ENCODE results near the gene HRH1. TPM values are rescaled to one million over a fixed set of nuclear protein-coding genes. Genes with fewer than 3 reads are reported as not detected.
A peak's percentile ranks its signal among the peaks of the same experiment; 100 is the strongest.

Gene HRH1
- total RNA-seq, 1 donor from 2014 or later: not detected

- Mint-ChIP-seq H3K27me3 (no peaks in the 10 kb centered on the region), H3K4me1 (peaks cover 57% of the 10 kb centered on the region), H3K4me3 (peak overlapping the region; percentile 81), H3K27ac (peak overlapping the region; percentile 99), H3K9me3 (no peaks in the 10 kb centered on the region), H3K36me3 (ENCODE audit: low read depth) (peaks cover 29% of the 10 kb centered on the region)
- CTCF ChIA-PET: interaction anchor here (1.3 to 2.4 kb wide), 3 partner anchors 9 to 46 kb away, joined by 3 to 21 read pairs (median 11); partner anchors contain the start of gene ATG7
- POLR2A ChIA-PET: interaction anchor here (0.7 to 12.2 kb wide), 10 partner anchors 9 to 1639 kb away, joined by 3 to 237 read pairs (median 4); partner anchors contain the start of genes ATG7, MTMR14 and VGLL4
- DNase-seq: no peak
- intact Hi-C loops (cut with micrococcal nuclease): loop anchor here (2.0 to 5.0 kb wide), 4 partner anchors 17 to 355 kb away; partner anchors contain the start of gene VGLL4
- TF ChIP-seq, protein P1, sequence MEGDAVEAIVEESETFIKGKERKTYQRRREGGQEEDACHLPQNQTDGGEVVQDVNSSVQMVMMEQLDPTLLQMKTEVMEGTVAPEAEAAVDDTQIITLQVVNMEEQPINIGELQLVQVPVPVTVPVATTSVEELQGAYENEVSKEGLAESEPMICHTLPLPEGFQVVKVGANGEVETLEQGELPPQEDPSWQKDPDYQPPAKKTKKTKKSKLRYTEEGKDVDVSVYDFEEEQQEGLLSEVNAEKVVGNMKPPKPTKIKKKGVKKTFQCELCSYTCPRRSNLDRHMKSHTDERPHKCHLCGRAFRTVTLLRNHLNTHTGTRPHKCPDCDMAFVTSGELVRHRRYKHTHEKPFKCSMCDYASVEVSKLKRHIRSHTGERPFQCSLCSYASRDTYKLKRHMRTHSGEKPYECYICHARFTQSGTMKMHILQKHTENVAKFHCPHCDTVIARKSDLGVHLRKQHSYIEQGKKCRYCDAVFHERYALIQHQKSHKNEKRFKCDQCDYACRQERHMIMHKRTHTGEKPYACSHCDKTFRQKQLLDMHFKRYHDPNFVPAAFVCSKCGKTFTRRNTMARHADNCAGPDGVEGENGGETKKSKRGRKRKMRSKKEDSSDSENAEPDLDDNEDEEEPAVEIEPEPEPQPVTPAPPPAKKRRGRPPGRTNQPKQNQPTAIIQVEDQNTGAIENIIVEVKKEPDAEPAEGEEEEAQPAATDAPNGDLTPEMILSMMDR (IDR thresholded peaks at IDR 0.05): no peak
- ATAC-seq (ENCODE audit: low read depth): no peak
Observed at GRCh38 chr3:11288021-11288491, 133.8 kb downstream of the HRH1 start.

DNA sequence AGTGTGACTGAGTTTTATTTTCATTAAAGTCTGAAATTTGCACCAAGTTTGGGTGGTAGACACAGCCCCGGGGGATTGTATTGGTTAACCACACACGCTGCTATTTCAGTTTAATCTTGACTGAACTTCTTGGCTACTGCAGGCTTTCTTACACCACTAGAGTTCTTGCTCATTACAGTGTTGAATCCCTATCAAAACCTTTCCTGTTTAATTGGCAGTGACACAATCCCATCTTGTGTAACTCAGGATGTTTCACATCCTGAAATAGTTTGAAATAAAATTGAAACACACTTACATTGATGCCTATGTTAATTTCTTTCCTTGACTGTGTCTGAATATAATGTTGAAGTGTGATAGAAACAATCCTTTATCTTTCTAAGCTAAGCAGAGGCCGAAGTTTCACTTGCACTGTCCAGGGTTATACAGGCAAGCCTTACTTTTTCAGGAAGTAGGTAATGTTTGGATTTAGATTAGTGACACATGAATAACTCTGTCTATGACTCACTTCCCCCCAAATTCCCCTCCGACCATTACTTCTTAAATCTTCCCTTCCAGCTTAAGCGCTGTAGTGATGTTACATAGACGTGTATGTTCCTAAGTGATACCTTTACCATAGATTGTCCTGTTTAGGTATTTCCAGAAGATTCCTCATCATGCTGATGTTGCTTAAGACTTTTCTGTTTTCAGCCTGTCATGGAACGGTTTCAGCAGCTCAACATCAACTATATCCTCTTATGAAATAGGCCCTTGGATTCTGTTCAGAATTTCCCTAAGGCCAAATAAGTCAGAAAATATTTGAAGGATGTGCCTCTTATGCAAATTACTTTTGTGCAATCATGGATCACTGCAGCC lies 134.7 kb downstream of the HRH1 start:
- CTCF ChIA-PET: interaction anchor here (0.6 to 2.4 kb wide), 5 partner anchors 10 to 53 kb away, joined by 3 to 21 read pairs (median 4); partner anchors contain the start of gene ATG7
- intact Hi-C loops (cut with micrococcal nuclease): loop anchor here (1.0 to 5.0 kb wide), 6 partner anchors 16 to 354 kb away; partner anchors contain the start of genes ATG7 and VGLL4
- no peak for DNase-seq

DNA sequence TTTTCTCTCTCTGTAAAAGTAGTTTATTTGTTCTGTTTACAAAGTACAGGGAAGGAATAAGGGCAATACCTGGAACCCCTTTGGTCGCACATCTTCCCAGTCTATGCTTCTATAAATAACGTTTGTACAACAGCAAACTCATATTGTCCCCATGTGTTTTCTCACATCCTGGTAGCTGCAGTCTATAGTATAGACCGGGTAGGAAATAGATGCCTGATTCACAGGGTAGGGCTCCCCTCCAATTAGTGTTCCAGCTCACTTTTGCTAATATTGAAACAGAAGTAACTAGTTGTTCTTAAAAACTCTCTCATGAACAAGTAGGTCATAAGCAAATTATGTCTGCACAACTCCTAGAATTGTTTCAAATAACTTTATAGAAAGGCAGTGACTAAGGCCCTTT lies 135.6 kb downstream of the HRH1 start:
- ChIA-PET POLR2A (interaction anchor here (1.9 to 12.2 kb wide), 2 partner anchors 11 to 17 kb away, joined by 13 to 237 read pairs; partner anchors contain the start of gene ATG7), CTCF (interaction anchor here (1.9 to 2.4 kb wide), 3 partner anchors 17 to 53 kb away, joined by 4 to 21 read pairs (median 11); partner anchors contain the start of gene ATG7)
- ATAC-seq (ENCODE audit: low read depth): no peak
- intact Hi-C loops (cut with micrococcal nuclease): loop anchor here (1.0 to 5.0 kb wide), 6 partner anchors 15 to 353 kb away; partner anchors contain the start of genes ATG7 and VGLL4
- peak overlapping the region; percentile 99 for H3K27ac Mint-ChIP-seq
- TF ChIP-seq, protein P1 (IDR thresholded peaks at IDR 0.05): no peak
- peak overlapping the region; percentile 81 for H3K4me3 Mint-ChIP-seq
- H3K27me3 Mint-ChIP-seq: no peaks in the 10 kb centered on the region
- no peak for DNase-seq
- peaks cover 57% of the 10 kb centered on the region for H3K4me1 Mint-ChIP-seq
- H3K9me3 Mint-ChIP-seq: no peaks in the 10 kb centered on the region
- peaks cover 18% of the 10 kb centered on the region for H3K36me3 Mint-ChIP-seq (ENCODE audit: low read depth)

More for the DNA sequence above, 134.7 kb downstream of the HRH1 start:
- Mint-ChIP-seq H3K27ac (peak overlapping the region; percentile 99), H3K27me3 (no peaks in the 10 kb centered on the region), H3K4me1 (peaks cover 57% of the 10 kb centered on the region), H3K36me3 (ENCODE audit: low read depth) (peaks cover 20% of the 10 kb centered on the region), H3K9me3 (no peaks in the 10 kb centered on the region), H3K4me3 (peak overlapping the region; percentile 81)
- TF ChIP-seq, protein P1 (IDR thresholded peaks at IDR 0.05): no peak
- POLR2A ChIA-PET: interaction anchor here (1.0 to 12.2 kb wide), 9 partner anchors 10 to 1640 kb away, joined by 3 to 237 read pairs (median 4); partner anchors contain the start of genes ATG7, MTMR14, TAMM41 and VGLL4
- peak; percentile 82 for ATAC-seq (ENCODE audit: low read depth)

DNA sequence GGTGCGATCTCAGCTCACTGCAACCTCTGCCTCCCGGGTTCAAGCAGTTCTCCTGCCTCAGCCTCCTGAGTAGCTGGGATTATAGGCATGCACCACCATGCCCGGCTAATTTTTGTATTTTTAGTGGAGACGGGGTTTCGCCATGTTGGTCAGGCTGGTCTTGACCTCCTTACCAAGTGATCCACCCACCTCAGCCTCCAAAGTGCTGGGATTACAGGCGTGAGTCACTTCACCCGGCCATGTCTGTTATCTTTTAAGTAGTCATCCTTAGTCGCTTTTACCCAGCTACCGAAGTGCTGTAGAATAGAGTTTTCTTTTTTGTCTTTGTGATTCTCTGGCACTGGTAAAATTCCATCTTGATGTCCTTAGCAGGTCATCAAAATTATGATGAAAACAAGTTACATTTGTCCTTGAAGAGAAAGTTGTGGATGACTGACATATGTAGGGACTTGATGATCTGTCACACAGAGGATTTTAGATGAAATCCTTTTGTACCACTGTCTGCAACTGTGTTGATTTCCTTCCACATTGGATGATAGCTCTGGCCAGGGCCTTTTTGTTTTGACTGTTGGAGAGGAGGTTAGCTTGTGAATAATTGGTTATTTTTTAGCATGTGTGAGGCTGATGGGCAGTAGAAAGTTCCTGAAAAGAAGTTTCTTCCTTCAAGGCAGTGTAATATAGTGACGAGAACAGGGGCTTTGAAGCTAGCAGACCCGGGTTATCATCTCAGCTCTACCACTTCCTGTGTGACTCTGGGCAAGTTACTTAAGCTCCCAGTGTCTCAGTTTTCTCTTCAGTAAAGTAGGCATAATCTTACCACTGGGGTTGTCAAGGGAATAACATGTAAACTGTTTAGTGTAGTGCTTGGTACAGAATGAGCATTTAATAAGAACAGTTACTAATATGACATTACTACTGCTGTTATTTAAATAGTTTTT lies 136.7 kb downstream of the HRH1 start:
- no peaks in the 10 kb centered on the region for H3K27me3 Mint-ChIP-seq
- ChIA-PET POLR2A (interaction anchor here (0.5 to 12.2 kb wide), 4 partner anchors 9 to 50 kb away, joined by 4 to 237 read pairs (median 4); partner anchors contain the start of gene ATG7), CTCF (interaction anchor here (1.9 kb wide), 1 partner anchor 55 kb away, joined by 4 read pairs; no protein-coding TSS in a partner anchor)
- H3K4me1 Mint-ChIP-seq: peaks cover 57% of the 10 kb centered on the region
- peaks cover 18% of the 10 kb centered on the region for H3K36me3 Mint-ChIP-seq (ENCODE audit: low read depth)
- DNase-seq (no peak), ATAC-seq (ENCODE audit: low read depth) (no peak)
- intact Hi-C loops (cut with micrococcal nuclease): no loop called here
- TF ChIP-seq, protein P1 (IDR thresholded peaks at IDR 0.05): no peak
- H3K27ac Mint-ChIP-seq: peak overlapping the region; percentile 99
- H3K9me3 Mint-ChIP-seq: no peaks in the 10 kb centered on the region
- peak overlapping the region; percentile 9 for H3K4me3 Mint-ChIP-seq
